ENCODE measurements around the gene RASAL1. TPM values are rescaled to one million over a fixed set of nuclear protein-coding genes. Genes with fewer than 3 reads are reported as not detected.

The RASAL1 gene
- total RNA-seq, 1 experiment from 2014 or later, result 14.9 TPM

- intact Hi-C loops (cut with micrococcal nuclease; ENCODE audit: unreplicated experiment), result no loop called here
- Histone ChIP-seq H3K27ac (no peak overlapping the region), H3K4me3 (no peak overlapping the region), H3K79me2 (ENCODE audit: low read depth) (no peaks in the 10 kb centered on the region), H4K20me1 (ENCODE audit: insufficient read depth) (no peaks in the 10 kb centered on the region), H3K4me1 (replicated peaks; ENCODE audit: insufficient read depth) (peaks cover 13% of the 10 kb centered on the region; the same call in 1 of the 2 replicates), H3F3A (ENCODE audit: insufficient read depth, low read depth) (peaks cover 5% of the 10 kb centered on the region; the same call in 1 of the 2 replicates), H2AFZ (no peak overlapping the region), H3K27me3 (ENCODE audit: insufficient read depth, low read depth) (no peaks in the 10 kb centered on the region), H3K4me2 (no peak overlapping the region), H3K9me2 (ENCODE audit: insufficient read depth) (no peaks in the 10 kb centered on the region), H3K9me3 (ENCODE audit: insufficient read depth, low read depth) (no peaks in the 10 kb centered on the region), H3K36me3 (ENCODE audit: low read depth) (no peaks in the 10 kb centered on the region)
- TF ChIP-seq CTCF (conservative IDR thresholded peaks at IDR 0.05), result no peak
- TF ChIP-seq EZH2 (IDR thresholded peaks at IDR 0.05; ENCODE audit: low read depth), result no peak
- BruUV-seq (replicated peaks), result no TSS peak
- DNase-seq, result no peak
- ChIA-PET POLR2A (ENCODE audit: unreplicated experiment) (no interaction called here), CTCF (no interaction called here)
These were observed 10.4 kb upstream of the RASAL1 start for GRCh38 chr12:113145720-113146551.

DNA sequence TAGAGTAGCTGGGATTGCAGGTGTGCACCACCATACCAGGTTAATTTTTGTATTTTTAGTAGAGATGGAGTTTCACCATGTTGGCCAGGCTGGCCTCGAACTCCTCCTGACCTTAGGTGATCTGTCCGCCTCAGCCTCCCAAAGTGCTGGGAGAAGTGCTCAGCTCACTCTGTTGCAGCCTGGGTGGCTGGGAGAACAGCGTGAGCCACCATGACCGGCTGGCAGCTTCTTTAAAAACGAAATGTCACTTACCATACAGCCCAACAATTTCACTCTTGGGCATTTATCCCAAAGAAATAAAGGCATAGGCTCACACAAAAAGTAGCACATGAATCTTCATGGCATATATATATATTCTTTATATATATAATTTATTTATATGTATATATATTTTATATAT lies 9.2 kb upstream of the RASAL1 start:
- ChIA-PET CTCF (interaction anchor here (0.6 kb wide), 1 partner anchor 315 kb away, joined by 3 read pairs; no protein-coding TSS in a partner anchor), POLR2A (ENCODE audit: unreplicated experiment) (no interaction called here)
- BruUV-seq (replicated peaks), result no TSS peak
- no peak for DNase-seq
- no peak overlapping the region for H3K4me2 ChIP-seq
- H4K20me1 ChIP-seq (ENCODE audit: insufficient read depth), result no peaks in the 10 kb centered on the region
- no peak for TF ChIP-seq EZH2 (IDR thresholded peaks at IDR 0.05; ENCODE audit: low read depth)
- TF ChIP-seq CTCF (conservative IDR thresholded peaks at IDR 0.05), result no peak
- peaks cover 8% of the 10 kb centered on the region; the same call in 1 of the 2 replicates for H3K4me1 ChIP-seq (replicated peaks; ENCODE audit: insufficient read depth)
- H3K36me3 ChIP-seq (ENCODE audit: low read depth), result no peaks in the 10 kb centered on the region
- H3K9me2 ChIP-seq (ENCODE audit: insufficient read depth), result no peaks in the 10 kb centered on the region
- H3K9me3 ChIP-seq (ENCODE audit: insufficient read depth, low read depth), result no peaks in the 10 kb centered on the region
- no peaks in the 10 kb centered on the region for H3K27me3 ChIP-seq (ENCODE audit: insufficient read depth, low read depth)
- intact Hi-C loops (cut with micrococcal nuclease; ENCODE audit: unreplicated experiment), result no loop called here
- no peak overlapping the region for H3K27ac ChIP-seq
- peaks cover 5% of the 10 kb centered on the region; the same call in 1 of the 2 replicates for H3F3A ChIP-seq (ENCODE audit: insufficient read depth, low read depth)
- H2AFZ ChIP-seq, result no peak overlapping the region
- no peak overlapping the region for H3K4me3 ChIP-seq
- no peaks in the 10 kb centered on the region for H3K79me2 ChIP-seq (ENCODE audit: low read depth)

DNA sequence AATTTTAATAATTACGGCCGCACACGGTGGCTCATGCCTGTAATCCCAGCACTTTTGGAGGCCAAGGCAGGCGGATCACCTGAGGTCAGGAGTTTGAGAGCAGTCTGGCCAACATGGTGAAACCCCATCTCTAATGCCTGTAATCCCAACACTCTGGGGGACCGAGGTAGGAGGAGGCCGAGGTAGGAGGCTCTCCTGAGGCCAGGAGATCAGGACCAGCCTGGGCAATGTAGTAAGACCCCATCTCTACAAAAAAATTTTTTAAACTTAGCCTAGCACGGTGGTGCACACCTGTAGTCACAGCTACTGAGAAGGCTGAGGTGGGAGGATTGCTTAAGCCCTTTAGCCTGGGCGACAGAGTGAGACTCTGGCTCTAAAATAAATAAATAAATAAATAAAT lies 8.4 kb upstream of the RASAL1 start:
- H3K79me2 ChIP-seq (ENCODE audit: low read depth), result no peaks in the 10 kb centered on the region
- no peaks in the 10 kb centered on the region for H4K20me1 ChIP-seq (ENCODE audit: insufficient read depth)
- no peak for DNase-seq
- H3K9me3 ChIP-seq (ENCODE audit: insufficient read depth, low read depth), result no peaks in the 10 kb centered on the region
- ChIA-PET CTCF (no interaction called here), POLR2A (ENCODE audit: unreplicated experiment) (no interaction called here)
- H3K27me3 ChIP-seq (ENCODE audit: insufficient read depth, low read depth), result no peaks in the 10 kb centered on the region
- intact Hi-C loops (cut with micrococcal nuclease; ENCODE audit: unreplicated experiment), result no loop called here
- H2AFZ ChIP-seq, result no peak overlapping the region
- no peaks in the 10 kb centered on the region for H3K36me3 ChIP-seq (ENCODE audit: low read depth)
- no TSS peak for BruUV-seq (replicated peaks)
- peaks cover 5% of the 10 kb centered on the region; the same call in 1 of the 2 replicates for H3F3A ChIP-seq (ENCODE audit: insufficient read depth, low read depth)
- H3K27ac ChIP-seq, result no peak overlapping the region
- H3K4me3 ChIP-seq, result no peak overlapping the region
- H3K4me1 ChIP-seq (replicated peaks; ENCODE audit: insufficient read depth), result no peaks in the 10 kb centered on the region
- H3K9me2 ChIP-seq (ENCODE audit: insufficient read depth), result no peaks in the 10 kb centered on the region
- no peak overlapping the region for H3K4me2 ChIP-seq
- no peak for TF ChIP-seq EZH2 (IDR thresholded peaks at IDR 0.05; ENCODE audit: low read depth)
- TF ChIP-seq CTCF (conservative IDR thresholded peaks at IDR 0.05), result no peak

All from PC-9 (cell line).